ENCODE measurements around the gene TAF3. TPM values are rescaled to one million over a fixed set of nuclear protein-coding genes. Genes with fewer than 3 reads are reported as not detected.

TAF3 gene
- total RNA-seq, 1 experiment from 2014 or later, result 5.5 TPM

DNA sequence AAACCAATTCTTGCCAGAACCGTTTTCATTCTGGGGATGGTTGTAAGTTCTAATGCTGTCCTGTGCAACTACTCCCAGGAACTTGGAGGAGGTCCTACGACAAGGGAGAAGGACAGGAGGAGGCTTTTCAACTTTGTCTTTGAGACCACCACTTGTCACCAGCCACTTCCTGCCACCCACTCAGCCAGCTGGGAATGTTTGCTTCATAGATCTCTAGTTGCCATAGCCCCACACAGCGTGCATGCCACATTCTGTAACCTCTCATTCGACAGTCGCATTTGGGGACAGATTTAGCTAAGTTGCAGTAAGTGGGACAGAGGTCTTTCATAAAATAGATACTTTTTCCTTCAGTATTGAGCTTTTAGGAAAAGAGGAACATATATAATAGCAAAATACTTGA is 78.0 kb downstream of the TAF3 start:
- POLR2A ChIA-PET, result no interaction called here
- no TSS peak for BruUV-seq (replicated peaks)
- intact Hi-C loops (cut with micrococcal nuclease; ENCODE audit: unreplicated experiment) (no loop called here), in situ Hi-C loops (cut with HindIII; ENCODE audit: low pct_unique_long_range_greater_than_20kb, low sequenced_read_pairs) (no loop called here)
- no peaks in the 10 kb centered on the region for H3K36me3 ChIP-seq (ENCODE audit: control insufficient read depth, insufficient read depth, low read length)
- H3K27me3 ChIP-seq (ENCODE audit: control insufficient read depth, insufficient read depth, low read length), result no peaks in the 10 kb centered on the region
- DNase-seq (ENCODE audit: low read depth, low spot score) (no peak), ATAC-seq (no peak)
- H3K27ac ChIP-seq (ENCODE audit: low read length), result no peak overlapping the region
- TF ChIP-seq SIN3A (IDR thresholded peaks at IDR 0.05; ENCODE audit: borderline replicate concordance, insufficient read depth, low read depth, low read length), result no peak
- no peak for TF ChIP-seq POLR2AphosphoS5 (IDR thresholded peaks at IDR 0.05; ENCODE audit: low read depth, low read length)
- TF ChIP-seq TCF7L2 (IDR thresholded peaks at IDR 0.05; ENCODE audit: low read depth, low read length), result no peak
- TF ChIP-seq, protein P1, sequence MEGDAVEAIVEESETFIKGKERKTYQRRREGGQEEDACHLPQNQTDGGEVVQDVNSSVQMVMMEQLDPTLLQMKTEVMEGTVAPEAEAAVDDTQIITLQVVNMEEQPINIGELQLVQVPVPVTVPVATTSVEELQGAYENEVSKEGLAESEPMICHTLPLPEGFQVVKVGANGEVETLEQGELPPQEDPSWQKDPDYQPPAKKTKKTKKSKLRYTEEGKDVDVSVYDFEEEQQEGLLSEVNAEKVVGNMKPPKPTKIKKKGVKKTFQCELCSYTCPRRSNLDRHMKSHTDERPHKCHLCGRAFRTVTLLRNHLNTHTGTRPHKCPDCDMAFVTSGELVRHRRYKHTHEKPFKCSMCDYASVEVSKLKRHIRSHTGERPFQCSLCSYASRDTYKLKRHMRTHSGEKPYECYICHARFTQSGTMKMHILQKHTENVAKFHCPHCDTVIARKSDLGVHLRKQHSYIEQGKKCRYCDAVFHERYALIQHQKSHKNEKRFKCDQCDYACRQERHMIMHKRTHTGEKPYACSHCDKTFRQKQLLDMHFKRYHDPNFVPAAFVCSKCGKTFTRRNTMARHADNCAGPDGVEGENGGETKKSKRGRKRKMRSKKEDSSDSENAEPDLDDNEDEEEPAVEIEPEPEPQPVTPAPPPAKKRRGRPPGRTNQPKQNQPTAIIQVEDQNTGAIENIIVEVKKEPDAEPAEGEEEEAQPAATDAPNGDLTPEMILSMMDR (IDR thresholded peaks at IDR 0.05), result no peak
- TF ChIP-seq, protein P2, sequence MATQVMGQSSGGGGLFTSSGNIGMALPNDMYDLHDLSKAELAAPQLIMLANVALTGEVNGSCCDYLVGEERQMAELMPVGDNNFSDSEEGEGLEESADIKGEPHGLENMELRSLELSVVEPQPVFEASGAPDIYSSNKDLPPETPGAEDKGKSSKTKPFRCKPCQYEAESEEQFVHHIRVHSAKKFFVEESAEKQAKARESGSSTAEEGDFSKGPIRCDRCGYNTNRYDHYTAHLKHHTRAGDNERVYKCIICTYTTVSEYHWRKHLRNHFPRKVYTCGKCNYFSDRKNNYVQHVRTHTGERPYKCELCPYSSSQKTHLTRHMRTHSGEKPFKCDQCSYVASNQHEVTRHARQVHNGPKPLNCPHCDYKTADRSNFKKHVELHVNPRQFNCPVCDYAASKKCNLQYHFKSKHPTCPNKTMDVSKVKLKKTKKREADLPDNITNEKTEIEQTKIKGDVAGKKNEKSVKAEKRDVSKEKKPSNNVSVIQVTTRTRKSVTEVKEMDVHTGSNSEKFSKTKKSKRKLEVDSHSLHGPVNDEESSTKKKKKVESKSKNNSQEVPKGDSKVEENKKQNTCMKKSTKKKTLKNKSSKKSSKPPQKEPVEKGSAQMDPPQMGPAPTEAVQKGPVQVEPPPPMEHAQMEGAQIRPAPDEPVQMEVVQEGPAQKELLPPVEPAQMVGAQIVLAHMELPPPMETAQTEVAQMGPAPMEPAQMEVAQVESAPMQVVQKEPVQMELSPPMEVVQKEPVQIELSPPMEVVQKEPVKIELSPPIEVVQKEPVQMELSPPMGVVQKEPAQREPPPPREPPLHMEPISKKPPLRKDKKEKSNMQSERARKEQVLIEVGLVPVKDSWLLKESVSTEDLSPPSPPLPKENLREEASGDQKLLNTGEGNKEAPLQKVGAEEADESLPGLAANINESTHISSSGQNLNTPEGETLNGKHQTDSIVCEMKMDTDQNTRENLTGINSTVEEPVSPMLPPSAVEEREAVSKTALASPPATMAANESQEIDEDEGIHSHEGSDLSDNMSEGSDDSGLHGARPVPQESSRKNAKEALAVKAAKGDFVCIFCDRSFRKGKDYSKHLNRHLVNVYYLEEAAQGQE (IDR thresholded peaks at IDR 0.05; ENCODE audit: insufficient read depth in 1 of 2, low read depth in 2 of 2, low read length in 1 of 2), result no peak
- CTCF ChIA-PET, result no interaction called here
- H3K4me3 ChIP-seq (ENCODE audit: low read depth in 2 of 2, low read length in 2 of 2), result no peak overlapping the region
- H3K9me3 ChIP-seq (ENCODE audit: control insufficient read depth, insufficient read depth, low read depth, low read length), result no peaks in the 10 kb centered on the region
- H3K4me1 ChIP-seq (ENCODE audit: control insufficient read depth, insufficient read depth, low read length), result no peaks in the 10 kb centered on the region

DNA sequence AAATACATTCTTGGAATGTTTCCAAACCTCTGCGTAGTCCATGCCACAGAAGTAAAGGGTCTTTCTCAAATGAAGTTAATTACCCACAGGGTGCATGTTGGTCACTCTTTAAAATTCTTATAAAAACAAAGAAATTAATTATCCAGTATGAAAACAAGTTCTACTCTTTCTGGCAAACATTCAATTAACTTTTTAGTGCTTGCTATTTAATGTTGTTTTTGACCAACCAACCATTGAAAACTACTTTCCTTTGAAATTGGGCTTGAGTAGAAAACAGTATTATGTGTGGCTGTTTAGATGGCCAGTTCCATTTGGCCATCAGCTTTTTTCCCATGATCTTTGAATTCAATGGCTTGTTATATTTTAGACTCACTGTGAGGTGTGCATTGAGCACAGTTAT is 83.0 kb downstream of the TAF3 start:
- DNase-seq (ENCODE audit: low read depth, low spot score), result no peak
- TF ChIP-seq SIN3A (IDR thresholded peaks at IDR 0.05; ENCODE audit: borderline replicate concordance, insufficient read depth, low read depth, low read length), result no peak
- TF ChIP-seq, protein P1 (IDR thresholded peaks at IDR 0.05), result no peak
- TF ChIP-seq, protein P2 (IDR thresholded peaks at IDR 0.05; ENCODE audit: insufficient read depth in 1 of 2, low read depth in 2 of 2, low read length in 1 of 2), result no peak
- no peak for TF ChIP-seq POLR2AphosphoS5 (IDR thresholded peaks at IDR 0.05; ENCODE audit: low read depth, low read length)
- TF ChIP-seq TCF7L2 (IDR thresholded peaks at IDR 0.05; ENCODE audit: low read depth, low read length), result no peak
- ChIA-PET CTCF (no interaction called here), POLR2A (no interaction called here)
- in situ Hi-C loops (cut with HindIII; ENCODE audit: low pct_unique_long_range_greater_than_20kb, low sequenced_read_pairs) (no loop called here), intact Hi-C loops (cut with micrococcal nuclease; ENCODE audit: unreplicated experiment) (no loop called here)
- no peak for ATAC-seq
- H3K27me3 ChIP-seq (ENCODE audit: control insufficient read depth, insufficient read depth, low read length), result no peaks in the 10 kb centered on the region
- no TSS peak for BruUV-seq (replicated peaks)
- no peaks in the 10 kb centered on the region for H3K9me3 ChIP-seq (ENCODE audit: control insufficient read depth, insufficient read depth, low read depth, low read length)
- no peak overlapping the region for H3K27ac ChIP-seq (ENCODE audit: low read length)
- H3K36me3 ChIP-seq (ENCODE audit: control insufficient read depth, insufficient read depth, low read length), result no peaks in the 10 kb centered on the region
- H3K4me1 ChIP-seq (ENCODE audit: control insufficient read depth, insufficient read depth, low read length), result no peaks in the 10 kb centered on the region
- no peak overlapping the region for H3K4me3 ChIP-seq (ENCODE audit: low read depth in 2 of 2, low read length in 2 of 2)

Measured in Panc1 (cell line).